HPDE6-E6E7 (cell line): ENCODE results near the gene ANTXR1.
A peak's percentile ranks its signal among the peaks of the same experiment; 100 is the strongest.

Source experiments
- DNase-seq: peaks from one replicate; pipeline ENCODE4 v3.0.0; 2011; ENCODE audit warnings: missing footprints; ENCODE audit errors: extremely low spot score

ANTXR1 gene

DNA sequence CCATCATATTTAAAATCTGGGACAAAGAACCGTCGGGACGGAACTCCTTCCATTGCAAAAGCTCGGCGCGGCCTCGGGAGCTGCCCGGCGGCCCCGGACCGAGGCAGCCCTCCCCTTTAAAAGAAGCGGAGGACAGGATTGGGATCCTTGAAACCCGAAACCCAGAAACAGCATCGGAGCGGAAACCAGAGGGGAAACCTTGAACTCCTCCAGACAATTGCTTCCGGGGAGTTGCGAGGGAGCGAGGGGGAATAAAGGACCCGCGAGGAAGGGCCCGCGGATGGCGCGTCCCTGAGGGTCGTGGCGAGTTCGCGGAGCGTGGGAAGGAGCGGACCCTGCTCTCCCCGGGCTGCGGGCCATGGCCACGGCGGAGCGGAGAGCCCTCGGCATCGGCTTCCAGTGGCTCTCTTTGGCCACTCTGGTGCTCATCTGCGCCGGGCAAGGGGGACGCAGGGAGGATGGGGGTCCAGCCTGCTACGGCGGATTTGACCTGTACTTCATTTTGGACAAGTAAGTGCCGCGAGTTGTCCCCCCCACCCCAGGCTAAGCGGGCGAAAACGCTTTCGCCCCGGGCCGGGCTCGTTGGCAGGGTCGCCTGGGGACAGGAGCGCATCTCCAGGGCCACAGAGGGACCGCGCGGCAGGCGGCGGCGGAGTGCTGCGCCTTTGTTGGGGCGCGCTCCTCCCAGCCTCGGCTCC, at the start of gene ANTXR1:
ANTXR1 (plus strand) TSS at position 38 of the 698 bp plus-strand sequence; CDS start at position 359, 321 bp downstream.
- DNase-seq: peak; percentile 58

GRCh38 chr2:68964282-68964681, 48.7 kb upstream of the ANTXR1 start:
- no peak for DNase-seq

- no peak for DNase-seq
Observed at GRCh38 chr2:68968221-68968620, 44.8 kb upstream of the ANTXR1 start.

GRCh38 chr2:68969736-68970490, 43.1 kb upstream of the ANTXR1 start:
- DNase-seq: no peak

DNA sequence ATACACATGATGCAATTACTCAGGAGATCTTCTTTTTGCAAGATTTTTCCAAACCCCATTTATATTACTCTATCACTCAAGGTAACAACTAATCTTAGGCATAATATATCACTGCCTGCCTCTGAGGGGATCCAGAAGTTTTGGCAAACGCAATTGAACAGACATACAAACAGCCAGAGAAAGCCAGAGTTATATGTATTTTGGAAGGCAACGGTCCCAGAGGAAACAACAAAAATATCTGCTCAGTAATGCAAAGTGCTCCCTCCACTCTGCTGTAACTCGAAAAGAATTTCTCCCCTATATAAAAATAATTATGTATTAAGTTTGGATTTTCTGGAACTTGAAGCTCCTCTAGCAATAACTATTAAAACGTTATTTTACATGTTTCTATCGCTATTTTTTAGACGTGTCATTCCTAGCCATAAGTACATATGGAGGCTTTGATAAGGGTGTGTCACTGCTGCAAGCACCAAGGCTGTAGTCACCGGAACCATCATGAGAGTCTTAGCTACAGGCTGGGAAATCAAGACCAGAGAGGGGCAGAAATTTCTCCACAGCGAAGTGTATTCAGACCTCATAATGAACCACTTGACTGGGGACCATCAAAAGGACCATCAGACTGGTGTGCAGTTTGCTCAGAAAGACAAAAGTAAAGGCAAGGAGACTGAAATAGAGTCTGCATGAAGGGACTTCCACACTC, 42.3 kb upstream of the ANTXR1 start:
- no peak for DNase-seq

GRCh38 chr2:68971591-68972231, 41.3 kb upstream of the ANTXR1 start:
- no peak for DNase-seq

DNA sequence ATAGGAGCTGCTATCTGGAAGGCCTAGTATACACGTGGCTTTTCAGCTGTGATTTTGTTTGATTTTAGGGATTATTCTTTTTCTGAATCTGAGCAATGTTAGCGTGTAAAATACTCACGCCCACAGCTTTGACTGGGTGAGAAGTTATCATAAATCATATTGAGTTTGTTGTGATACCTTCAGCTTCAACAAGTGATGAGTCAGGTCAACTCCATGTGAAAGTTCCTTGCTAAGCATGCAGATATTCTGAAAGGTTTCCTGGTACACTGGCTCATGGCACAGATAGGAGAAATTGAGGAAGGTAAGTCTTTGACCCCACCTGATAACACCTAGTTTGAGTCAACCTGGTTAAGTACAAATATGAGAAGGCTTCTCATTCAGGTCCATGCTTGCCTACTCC, 38.7 kb upstream of the ANTXR1 start, which contains the start of gene GKN1:
GKN1 (plus strand) TSS at position 386 of the 400 bp plus-strand sequence. CDS start 42 bp downstream, outside the sequence.
- no peak for DNase-seq

DNA sequence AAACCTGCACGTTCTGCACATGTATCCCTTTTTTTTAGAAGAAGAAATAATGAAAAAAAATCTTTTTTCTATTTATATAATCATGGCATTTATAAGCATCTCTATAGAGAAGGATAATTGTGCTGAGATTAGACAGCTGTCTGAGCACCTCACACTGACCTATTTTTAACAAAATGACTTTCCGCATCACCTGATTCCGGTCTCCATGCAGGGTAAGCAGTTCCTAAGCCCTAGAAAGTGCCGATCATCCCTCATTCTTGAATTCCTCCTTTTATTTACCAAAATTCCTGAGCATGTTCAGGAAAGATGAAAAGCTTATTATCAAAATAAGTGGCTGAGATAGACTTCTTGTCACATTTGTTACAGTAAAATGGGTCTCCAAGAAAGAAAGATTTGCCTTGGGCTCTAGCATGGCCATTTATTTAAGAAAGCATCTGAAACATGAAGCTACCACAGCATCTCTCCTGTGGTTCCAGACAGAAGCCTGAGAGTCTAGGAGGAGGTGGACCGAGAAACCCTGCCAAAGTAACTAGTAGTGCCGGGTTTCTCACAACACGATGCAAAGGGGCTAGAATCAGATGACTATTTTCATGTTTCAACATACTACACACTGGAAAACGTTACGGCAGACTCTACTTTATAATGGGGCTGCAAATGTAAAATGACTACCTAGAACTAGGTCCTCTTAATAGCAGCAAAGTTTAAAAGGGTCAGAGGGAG, 37.9 kb upstream of the ANTXR1 start:
- no peak for DNase-seq

- no peak for DNase-seq
Observed at GRCh38 chr2:68975844-68976243, 37.1 kb upstream of the ANTXR1 start.

DNA sequence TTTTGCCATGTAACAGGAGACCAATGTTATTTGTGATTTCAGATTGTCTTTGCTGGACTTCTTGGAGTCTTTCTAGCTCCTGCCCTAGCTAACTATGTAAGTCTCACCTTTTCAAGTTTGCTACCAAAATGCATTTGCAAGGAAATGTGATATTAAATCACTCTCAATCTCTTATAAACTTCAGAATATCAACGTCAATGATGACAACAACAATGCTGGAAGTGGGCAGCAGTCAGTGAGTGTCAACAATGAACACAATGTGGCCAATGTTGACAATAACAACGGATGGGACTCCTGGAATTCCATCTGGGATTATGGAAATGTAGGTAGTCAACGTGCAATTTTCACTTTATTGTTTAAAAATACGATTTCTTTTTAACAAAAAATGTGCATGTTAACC, 35.5 kb upstream of the ANTXR1 start:
- DNase-seq: no peak

- DNase-seq: no peak
Observed at GRCh38 chr2:68978098-68978497, 34.9 kb upstream of the ANTXR1 start.

- no peak for DNase-seq
Observed at GRCh38 chr2:68980956-68981355, 32.0 kb upstream of the ANTXR1 start.

GRCh38 chr2:68987021-68987503, 25.9 kb upstream of the ANTXR1 start:
- DNase-seq: no peak

DNA sequence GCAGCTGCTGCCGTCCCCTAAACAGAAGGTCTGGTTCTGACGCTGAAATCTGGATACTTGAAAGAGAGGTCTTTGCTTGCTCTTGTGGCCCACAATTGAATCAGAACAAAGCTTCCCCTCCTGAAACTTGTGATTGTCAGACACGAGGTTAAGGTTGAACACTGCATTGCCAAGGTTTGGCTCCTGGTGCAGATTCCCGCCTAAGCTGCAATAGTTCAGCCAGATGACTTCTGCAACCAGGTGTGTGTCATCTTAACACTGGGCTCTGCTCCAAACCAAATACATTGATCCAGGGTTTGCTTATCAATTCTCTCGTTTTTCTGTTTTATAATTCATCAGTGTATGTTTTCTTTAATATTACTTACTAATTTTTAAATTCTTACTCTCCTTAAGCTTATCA, 23.9 kb upstream of the ANTXR1 start:
- no peak for DNase-seq

DNA sequence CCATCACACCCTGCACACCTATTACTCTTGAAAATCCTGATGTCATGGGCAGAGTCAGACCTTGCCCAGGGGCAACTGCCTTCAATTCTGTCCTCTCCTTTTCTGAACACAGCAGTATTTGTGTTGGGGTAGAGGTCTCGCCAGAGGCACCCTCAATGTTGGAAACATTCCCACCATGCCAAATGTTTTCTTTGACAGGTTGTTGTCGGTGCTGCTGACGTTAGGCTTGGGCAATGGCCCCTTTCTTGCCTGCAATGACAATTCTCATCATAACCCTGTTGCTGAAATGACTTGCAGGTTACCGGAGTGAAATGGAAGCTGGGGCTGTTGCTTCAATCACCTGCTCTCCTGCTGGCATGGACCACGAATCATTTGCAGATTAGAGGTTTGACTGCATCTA, 20.6 kb upstream of the ANTXR1 start:
- no peak for DNase-seq

DNA sequence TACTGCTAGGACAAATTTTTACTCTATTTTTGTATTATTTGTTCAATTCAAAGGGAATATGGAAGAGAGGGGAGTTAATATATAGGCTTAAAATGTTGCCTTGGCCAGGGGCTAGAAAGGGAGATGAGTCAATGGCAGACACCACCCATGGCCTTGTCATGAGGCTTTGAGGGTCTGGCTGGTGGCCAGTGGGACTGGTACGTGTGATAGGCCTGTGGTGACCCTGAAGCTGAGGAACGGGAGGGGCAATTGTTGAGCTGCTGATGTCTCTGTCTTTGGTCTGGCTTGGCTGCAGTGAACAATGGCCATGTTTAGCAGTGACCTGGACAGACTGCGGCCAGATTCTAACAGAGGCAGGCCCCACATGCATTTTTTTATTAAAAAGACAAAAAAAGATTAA, 20.0 kb upstream of the ANTXR1 start:
- no peak for DNase-seq

DNA sequence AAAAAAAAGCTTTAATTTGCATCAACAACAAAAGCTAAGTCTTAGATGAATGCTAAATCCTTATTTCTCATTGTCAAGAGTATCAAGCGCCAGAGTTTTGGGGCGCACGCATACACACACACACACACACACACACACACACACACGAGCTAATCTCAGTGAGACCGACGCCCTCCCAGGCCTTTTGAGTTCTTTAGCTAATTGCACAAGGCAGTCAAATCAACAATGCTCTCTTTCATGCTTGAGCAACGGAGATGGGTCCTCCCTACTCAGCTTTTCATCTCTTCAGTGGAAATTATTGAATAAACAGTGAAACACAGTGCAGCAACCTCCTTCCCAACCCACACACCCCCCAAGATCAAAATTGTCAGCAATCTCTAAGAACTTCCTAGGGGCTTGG, 19.3 kb upstream of the ANTXR1 start:
- no peak for DNase-seq

GRCh38 chr2:68994864-68995263, 18.1 kb upstream of the ANTXR1 start:
- no peak for DNase-seq

DNA sequence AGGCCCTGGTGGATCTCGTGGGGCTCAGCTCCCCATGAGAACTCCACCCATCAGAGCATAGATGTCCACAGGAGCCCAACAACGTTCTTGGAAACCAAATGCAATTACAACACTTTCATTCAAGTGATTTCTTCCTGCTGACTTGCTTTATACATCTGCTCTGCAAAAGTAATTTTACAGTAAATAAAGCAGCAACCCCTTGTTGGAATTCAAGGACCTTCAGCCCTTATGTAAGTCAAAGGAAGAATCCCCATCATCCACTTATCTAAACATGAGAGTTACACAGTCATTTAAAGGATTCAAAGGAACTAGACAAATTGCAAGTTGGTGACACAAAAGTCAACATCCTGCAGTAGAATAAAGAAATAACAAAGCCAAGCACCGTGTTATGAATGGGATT, 17.1 kb upstream of the ANTXR1 start:
- no peak for DNase-seq

DNA sequence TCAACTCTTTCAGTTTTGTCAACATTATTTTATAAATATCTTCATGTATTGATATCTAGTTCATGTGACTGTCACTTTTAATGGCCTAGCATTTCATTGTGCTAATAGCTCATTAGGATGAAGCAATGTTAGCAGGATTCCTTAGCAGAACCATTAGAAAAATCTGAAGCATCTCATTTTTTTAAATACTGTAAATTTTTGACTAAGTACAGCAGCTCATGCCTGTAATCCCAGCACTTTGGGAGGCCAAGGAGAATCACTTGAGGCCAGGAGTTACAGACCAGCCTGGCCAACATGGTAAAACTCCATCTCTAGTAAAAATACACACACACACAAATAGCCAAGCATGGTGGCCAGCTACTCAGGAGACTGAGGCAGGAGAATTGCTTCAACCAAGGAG, 15.6 kb upstream of the ANTXR1 start:
- DNase-seq: no peak

DNA sequence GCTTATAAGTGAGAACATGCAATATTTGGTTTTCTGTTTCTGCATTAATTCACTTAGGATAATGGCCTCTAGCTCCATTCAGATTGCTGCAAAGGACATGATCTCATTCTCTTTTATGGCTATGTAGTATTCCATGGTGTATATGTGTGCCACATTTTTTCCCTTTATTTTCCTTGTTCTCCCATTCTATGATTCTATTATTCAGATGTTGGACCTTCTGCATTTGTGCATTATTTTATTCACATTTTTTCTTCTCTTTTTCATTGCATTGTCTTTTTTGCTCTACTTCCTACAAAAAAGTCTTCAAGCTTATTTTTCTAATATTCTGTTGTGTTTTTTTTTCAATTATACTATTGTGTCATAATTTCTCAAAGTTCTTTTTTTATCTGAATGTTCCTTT, 11.1 kb upstream of the ANTXR1 start:
- no peak for DNase-seq
